HG02938 (cell line): ENCODE results near the gene HSPA5.
"Not testable (repeated sequence)": the region's sequence is repeated elsewhere in the genome, so short reads cannot be mapped to it uniquely, and the experiment has no call there.

Experiments
- ATAC-seq: cut with Tn5 transposase; IDR thresholded peaks from one replicate; pipeline ENCODE4 v1.9.1; 2021; ENCODE audit warnings: mild to moderate bottlenecking, moderate library complexity; ENCODE audit not compliant: unreplicated experiment

Gene HSPA5

DNA sequence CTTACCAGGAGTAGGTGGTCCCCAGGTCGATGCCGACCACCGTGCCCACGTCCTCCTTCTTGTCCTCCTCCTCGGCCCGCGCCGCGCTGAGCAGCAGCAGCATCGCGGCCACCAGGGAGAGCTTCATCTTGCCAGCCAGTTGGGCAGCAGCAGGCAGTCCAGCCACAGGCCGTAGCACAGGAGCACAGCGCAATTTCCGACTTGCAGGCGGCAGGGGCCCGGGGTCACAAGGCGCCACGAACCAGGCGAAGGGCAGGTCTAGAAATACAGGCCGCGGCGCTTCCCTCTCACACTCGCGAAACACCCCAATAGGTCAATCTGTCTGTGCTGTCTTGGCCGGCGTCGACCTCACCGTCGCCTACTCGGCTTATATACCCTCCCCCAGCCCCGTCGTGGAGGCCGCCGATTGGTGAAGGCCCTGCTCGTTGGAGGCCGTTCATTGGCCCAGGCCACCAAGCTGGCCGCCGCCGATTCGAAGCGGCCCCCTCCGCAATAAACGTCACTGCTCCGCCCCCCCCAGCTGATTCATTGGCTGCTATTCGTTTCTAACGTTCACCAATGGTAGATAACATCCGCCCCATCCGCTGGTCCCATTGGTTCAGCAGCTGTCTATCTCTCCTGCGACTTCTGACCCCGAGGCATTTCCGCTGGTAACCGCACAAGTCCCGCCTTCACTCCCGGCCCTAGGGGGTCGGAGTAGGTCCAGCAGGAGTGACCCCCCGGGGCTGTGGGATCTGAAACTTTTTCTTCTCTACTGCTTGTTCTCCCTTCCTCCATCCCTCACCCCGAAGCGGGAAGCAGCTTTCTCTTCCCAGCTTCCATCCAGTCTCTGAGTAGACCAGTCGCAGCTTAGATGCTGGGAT lies at the start of gene HSPA5:
TSS of gene HSPA5 (minus strand) at position 344 of the 863 bp plus-strand sequence. CDS start at position 127, 217 bp downstream.
- ATAC-seq = peak; percentile 94

DNA sequence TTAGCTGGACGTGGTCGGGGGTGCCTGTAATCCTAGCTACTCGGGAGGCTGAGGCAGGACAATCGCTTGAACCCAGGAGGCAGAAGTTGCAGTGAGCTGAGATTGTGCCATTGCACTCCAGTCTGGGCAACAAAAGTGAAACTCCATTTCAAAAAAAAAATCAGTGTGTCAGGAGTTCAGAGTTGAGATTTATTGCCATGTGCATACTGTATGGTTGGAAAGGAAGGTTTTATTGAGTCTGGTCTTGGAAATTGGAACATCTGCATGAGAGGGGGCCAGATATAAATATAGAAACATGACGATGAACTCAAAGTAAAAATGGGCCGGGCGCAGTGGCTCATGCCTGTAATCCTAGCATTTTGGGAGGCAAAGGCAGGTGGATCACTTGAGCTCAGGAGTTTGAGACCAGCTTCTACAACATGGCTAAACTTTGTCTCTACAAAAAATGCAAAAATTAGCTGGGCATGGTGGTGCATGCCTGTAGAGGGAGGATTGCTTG lies 45.8 kb upstream of the HSPA5 start:
- ATAC-seq = not testable (repeated sequence)

DNA sequence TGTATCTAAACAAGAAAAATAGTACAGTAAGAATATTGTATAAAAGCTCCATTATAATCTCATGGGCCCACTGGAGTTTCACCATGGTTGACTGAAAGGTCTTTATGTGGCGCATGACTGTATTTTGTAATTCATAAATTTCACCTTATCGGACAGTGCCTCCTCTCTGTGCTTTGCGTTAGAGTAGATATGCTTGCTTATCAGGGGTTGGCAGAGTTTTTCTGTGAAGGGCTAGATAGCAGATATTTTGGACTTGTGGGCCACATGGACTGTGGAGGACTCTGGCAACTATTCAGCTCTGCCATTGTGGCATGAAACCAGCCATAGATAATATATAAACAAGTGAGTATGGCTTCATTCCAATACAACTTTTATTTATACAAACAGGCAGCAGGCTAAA lies 43.7 kb upstream of the HSPA5 start:
- ATAC-seq = no peak

DNA sequence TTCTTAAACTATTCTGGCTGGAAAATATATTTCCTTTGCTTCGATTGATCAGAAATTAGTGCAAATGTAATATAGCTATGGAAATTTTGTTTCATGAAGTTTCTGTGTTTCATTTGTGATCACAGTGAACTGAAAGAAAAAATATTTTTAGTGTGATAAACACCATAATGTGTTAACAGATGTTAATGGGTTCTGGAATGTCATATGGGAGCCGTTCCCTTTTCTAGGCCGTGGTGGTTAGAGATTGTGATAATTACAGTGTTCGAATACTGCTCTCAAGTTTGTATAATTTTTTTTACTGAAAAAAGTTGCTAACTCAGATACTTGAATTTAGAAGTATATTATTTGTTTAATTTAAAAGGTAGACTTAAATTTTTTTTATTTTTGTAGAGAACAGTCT lies 39.8 kb upstream of the HSPA5 start:
- no peak for ATAC-seq

DNA sequence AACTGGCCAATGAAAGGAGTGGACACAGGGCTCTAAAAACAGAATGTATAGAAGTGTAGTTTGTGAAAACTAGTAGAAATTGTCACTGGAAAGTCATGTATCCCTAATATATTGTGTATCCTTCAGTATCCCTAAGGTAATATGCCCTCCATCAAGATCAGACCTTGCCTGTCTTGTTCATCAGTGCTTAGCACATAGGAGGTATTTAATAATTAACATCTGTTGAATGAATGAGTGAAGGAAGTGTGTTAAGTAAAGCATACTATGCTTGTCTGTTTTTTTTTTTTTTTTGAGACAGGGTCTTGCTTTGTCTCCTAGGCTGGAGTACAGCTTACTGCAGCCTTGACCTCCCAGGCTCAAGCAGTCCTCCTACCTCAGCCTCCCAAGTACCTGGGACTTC lies 36.3 kb upstream of the HSPA5 start:
- no peak for ATAC-seq

DNA sequence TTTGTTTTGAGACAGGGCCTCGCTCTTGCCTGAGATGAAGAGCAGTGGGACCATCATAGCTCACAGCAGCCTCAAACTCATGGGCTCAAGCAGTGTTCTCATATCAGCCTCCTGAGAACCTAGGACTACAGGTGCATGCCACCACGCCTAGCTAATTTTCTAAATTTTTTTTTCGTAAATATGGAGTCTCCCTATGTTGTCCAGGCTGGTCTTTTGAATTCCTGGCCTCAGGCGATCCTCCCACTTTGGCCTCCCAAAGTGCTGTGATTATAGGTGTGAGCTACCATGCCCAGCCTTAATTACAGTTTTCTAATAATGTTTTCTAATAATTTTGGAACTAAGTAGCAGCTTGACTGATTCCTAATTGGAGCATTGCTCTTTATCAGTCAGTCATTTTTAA lies 35.6 kb upstream of the HSPA5 start:
- ATAC-seq = no peak

DNA sequence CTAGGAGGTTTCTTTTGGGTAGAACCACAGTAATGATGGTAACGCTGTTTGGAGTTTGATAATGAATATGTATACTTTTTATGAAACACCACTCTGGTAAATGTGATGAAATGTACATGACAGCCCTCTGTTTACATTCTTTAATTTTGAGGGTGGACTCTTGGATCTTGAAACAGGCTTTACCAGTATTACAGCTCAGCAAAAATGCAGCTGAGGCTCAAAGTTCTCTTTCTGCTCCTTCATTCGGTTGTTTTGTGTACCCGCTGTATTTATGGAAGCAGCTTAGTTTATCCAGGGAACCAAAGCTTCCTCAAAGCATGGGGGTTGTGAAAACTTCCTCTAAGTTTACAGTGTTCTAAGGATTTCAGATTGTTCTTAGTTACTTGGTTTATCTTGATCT lies 31.6 kb upstream of the HSPA5 start:
- ATAC-seq = no peak

DNA sequence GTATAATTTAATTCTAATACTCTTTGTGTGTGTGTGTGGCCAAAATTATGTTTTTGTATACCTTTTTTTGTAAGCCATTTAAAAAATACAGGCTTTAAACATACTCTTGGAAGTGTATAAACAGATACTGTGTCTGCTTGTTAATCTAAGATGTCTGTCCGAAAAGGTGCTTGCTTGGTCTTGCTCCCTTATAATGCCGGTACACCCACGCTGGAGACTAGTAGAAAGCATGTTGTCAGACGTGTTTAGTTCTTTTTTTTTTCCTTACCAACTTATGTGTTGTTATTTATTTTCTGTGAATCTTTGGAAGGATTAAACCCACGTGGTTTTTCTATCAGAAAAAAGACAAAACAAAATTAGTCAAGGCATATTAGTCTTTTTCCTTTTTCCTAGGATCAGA lies 29.9 kb upstream of the HSPA5 start:
- no peak for ATAC-seq

DNA sequence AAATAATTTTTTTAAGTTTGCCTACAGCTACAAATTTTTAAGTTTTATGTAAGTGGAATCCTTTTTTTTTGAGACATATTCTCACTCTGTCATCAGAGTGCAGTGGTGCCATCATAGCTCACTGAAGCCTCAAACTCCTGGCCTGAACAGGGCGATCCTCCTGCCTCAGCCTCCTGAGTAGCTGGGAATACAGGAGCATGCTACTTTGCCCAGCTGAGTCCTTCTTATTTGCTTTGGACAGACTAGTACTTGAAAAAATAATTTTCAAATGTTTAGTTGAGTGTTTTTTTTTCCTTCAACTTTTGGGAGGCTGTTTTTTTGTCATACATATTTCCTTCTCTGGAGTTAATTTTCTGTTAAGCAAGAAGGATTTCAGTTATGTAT lies 27.9 kb upstream of the HSPA5 start:
- ATAC-seq = no peak

DNA sequence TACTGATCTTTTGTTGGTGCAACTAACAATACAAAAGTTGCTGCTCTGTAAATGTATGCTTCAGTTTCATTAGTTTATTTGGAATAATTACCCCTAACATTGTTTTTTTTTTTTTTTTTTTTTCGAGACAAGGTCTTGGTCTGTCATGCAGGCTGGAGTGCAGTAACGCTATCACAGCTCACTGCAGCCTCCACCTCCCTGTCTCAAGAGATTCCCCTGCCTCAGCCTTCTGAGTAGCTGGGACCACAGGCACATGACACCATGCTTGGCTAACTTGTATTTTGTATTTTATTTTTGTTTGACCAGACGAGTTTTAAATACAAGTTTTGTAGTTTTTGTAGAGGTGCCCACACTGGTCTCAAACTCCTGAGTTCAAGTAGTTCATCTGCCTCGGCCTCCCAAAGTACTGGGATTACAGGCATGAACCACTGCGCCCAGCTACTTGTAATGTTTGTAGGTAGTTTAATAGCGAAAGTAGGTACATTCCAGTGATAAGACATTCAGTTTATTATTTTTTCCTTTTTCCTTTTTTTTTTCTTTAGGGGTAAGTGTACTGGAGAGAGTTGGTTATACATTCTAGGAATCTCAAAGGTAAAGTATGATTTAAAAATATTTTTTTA lies 27.4 kb upstream of the HSPA5 start:
- no peak for ATAC-seq

DNA sequence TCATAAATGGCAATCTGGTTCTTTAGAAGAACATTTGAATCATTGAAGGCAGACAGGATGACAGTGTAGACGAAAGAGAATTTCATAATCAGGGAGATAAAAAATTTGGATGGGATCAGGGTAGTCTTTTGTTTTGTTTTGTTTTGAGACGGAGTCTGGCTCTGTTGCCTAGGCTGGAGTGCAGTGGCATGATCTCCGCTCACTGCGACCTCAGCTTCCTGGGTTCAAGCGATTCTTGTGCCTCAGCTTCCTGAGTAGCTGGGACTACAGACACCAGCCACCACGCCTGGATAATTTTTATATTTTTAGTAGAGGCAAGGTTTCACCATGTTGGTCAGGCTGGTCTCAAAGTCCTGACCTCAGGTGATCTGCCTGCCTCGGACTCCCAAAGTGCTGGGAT lies 22.9 kb upstream of the HSPA5 start:
- ATAC-seq = not testable (repeated sequence)

DNA sequence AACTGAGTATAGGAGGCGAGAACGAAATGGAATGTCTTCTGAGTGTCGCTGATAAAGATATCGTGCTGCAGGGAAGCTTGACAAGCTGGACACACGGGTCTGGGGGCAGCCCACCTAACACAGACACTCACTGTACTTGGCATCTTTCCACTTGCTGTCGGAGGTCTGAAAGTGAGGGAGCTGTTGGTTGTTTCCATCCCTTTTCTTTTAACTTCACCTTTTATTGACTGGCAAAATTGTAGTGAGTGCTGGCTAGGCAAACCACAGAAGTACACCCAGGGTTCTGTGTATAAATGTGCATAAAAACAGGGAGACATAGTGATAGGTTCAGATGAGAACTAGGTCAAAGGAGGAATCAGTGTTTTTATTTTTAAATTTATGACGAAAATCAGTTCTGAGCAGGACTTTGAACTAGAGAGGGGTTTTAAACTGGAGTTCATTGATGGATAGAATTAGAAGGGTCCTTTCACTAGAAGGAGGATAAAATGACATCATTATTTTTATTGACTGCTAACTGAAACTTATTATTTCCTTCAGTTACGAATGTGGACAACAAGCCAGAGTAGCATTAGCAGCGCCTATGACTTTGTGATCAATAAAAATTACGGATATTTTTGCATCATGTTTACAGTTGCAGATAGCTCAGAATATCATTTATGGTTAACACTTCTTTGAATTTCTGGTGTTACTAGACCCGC lies 21.3 kb upstream of the HSPA5 start:
- peak; percentile 4 for ATAC-seq

DNA sequence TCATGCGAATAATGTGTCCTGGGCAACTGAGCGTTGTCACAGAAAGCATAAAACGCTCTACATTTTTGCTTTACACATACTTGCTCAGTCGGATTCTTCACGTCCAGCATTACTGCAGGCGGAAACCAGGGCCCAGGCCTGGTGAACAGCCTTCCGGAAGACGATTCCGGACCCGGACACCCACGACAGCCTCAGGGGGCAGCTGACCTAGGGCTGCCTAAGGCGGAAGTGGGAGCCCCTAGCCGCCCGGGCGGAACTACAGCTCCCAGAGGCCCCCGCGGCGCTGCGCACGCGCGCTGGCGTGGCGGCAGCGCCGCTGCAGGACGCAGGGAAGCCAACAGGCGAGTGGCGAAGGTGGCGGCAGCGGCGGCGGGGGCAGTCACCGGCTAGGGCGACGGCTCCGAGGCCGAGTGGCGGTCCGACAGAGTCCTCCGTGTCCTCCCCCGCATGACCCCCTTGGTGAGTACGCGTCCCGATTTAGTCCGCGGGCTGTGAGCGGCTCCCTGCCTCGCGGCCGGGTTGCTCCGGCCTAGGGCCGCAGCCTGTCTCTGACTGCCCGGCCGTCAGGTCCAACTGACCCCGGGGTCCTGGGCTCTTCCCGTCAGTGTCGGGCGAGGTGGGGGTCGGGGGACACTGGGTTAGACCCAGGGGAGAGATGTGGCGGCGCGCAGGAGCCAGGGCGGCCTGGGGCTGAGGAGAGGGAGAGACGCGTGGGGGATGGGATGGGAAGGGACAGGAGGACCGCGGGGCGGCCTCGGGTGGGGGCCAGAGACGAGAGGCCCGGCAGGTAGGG lies 20.6 kb upstream of the HSPA5 start, which contains the start of gene GAPVD1:
TSS of gene GAPVD1 (plus strand) at position 326 of the 793 bp plus-strand sequence. CDS start 37,096 bp downstream, outside the sequence.
- peak; percentile 85 for ATAC-seq

DNA sequence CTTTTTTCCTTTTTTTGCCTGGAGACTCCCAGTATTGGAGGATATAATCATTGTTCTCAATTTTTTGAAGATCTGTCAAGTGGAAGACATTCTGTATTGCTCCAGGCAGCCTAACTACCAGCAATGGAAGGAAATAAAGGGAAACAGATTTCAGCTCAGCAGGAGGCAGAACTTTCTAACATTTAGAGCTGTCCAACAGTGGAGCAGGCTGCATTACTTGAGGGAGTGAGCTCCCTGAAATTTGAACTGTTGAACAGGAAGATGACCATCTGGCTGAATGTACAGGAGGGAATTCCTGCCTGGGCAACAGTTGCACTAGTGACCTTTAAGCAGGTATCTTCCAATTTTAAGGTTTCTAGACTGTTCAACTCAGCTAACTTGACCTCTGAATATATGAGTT lies 19.4 kb upstream of the HSPA5 start:
- ATAC-seq = no peak

DNA sequence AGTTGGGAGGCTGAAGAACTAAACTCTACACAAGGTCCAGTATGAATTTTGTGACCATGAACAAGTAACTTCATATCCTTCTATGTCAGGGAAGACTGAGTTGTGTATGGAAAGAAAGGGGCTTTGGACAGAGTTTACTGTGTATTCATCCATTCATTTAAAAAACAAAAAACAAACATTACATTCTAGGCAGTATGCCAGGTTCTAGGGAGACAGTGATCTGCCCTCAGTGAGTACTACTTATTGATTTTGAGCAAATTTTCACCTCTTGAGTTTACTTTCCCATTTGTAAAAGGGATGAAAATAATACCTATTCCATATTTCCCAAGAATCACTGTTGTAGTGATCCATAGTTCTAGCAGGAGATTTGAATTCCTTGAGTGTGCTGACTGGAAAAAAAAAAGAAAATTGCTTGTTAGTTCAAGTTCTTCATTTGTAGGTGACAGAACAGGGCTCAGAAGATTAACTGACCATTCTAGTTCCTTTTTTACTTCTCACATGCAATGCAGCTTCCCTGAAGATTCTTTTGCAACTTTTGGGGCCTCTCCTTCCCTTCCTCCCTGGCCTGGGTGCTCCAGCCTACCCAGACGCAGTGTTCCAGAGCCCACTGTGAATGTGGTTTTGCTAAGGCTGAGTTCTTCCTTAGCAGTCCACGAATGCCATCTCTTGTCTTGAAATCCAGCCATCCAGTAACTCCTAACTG lies 17.8 kb upstream of the HSPA5 start:
- no peak for ATAC-seq

DNA sequence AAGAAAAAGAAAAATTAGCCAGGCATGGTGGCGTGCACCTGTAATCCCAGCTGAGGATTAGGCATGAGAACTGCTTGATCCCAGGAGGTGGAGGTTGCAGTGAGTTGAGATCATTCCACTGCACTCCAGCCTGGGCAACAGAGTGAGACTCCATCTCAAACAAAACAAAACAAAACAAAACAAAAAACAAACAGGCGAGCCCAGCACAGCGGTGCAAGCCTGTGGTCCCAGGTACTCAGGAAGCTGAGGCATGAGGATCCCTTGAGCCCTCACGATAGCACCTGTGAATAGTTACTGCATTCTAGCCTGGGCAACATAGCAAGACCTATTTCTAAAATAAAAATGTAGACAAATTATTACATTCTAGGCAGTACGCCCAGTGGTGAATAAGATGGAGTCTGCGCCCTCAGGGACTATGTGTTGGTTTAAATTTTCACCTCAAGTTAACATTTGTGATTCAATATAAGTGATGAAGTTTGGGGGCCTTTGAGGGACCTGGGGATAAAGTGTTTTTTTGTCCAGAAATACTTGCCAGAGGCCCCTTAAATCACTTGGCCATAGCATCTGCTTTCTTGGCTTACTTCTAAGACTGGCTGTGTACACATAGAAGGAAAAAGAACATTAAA lies 17.1 kb upstream of the HSPA5 start:
- no peak for ATAC-seq

DNA sequence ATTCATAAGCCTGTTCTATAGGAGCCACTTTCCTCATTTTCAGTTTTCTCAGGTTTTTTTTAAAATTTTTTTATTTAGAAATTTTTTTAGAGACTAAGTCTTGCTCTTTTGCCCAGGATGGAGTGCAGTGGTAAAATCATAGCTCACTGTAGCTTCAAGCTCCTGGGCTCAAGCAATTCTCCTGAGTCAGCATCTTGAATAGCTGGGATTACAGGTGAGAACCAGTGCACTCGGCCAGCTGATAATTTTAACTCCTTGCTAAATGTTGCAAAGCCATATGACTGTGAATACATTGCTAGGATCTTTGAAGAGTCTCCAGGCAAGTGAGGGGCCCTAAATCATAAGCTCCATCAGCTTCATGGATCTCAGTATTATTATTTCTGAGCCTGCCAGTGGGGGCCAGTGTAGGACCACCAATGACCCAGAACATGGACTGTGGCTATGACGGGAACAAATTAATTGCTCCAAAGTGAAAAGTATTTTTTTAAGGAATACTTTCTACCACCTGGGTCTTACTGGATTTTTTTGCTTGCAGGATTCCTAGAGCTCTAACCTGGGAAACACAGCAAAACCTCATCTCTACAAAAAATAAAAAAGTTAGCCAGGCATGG lies 14.7 kb upstream of the HSPA5 start:
- ATAC-seq = no peak

DNA sequence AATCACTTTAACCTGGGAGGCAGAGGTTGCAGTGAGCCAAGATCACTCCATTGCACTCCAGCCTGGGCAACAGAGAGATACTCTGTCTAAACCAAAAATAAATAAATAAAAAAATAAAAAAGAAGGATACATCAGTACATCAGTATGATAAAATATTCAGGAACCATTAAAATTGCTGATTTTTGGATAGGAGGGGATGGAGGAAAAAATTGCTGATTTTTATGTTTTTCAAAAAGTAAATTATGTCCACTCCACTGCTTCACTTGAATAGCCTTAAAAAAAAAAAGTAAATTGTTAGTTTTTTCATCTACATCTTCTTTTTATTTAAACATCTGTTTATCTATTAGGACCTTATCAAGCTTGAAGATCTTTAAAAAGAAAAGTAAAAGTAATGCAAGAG lies 13.1 kb upstream of the HSPA5 start:
- no peak for ATAC-seq

DNA sequence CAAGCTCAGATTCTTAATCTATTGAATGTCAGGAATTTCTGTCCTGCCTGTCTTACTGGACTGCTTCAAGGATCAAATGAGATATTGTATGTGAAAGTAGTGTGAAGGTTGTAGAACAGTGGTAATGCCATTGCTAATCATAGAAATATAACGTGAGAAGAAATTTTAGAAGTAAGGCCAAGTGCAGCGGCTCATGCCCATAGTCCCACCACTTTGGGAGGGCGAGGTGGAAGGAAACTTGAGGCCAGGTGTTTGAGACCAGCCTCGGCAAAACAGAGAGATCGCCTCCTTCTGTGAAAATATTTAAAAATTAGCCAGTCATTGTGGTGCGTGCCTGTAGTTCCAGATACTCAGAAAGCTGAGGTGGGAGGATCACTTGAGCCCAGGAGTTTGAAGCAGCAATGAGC lies 5.1 kb upstream of the HSPA5 start:
- ATAC-seq = no peak
